Measurements from ENCODE around the gene PTPRD.

Gene PTPRD

DNA sequence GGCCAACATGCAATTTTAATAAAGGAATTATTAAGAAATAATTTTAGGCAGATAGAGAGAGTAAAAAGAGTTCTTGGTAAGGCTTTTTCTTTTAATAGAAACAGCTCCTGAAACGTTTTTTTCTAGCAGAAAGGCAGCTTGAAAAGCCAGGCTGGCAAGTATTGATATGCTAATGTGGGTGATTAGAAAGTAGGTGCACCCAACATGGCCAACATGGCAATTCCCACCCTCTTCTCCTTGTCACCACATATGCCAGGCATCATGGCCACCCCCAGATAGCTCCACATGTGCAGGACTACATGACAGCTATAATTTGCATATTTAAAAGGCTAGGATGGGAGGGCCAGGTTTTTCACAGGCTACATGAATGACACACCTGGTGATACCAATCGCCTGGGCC, 615.2 kb downstream of the PTPRD start:
- no peak overlapping the region for H3K9ac ChIP-seq (ENCODE audit: low read length in 2 of 2)
- no peaks in the 10 kb centered on the region for H3K36me3 ChIP-seq (ENCODE audit: control insufficient read depth in 2 of 2, insufficient read depth in 2 of 2, low read length in 2 of 2)
- no peaks in the 10 kb centered on the region for H3K27me3 ChIP-seq (ENCODE audit: control insufficient read depth in 1 of 2, insufficient read depth in 2 of 2, low read length in 2 of 2)
- no peaks in the 10 kb centered on the region for H3K4me1 ChIP-seq (ENCODE audit: control insufficient read depth, insufficient read depth, low read length)
- H3K27ac ChIP-seq (ENCODE audit: low read length): no peak overlapping the region
- no peak overlapping the region for H3K4me3 ChIP-seq (ENCODE audit: low read length in 2 of 2)
- H3K9me3 ChIP-seq (ENCODE audit: control insufficient read depth in 2 of 2, low read length in 2 of 2): no peaks in the 10 kb centered on the region

DNA sequence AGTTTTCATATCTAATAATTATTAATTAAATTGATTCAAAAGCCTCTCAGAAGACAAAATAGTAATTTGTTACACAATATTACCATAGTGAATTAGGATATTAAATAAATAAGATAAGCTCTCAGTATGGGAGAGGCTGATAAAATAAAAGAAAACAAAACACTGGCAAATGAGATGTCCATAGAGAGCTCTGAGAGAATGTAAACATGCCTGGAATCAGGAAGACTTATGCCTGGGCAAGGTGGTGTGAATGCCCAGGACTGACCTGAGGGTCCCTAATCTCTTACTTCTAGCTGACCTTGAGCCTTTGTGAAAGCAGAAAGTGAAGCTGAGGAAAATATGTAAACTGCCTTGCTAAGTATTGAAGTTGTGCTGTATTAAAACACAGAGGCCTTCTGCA, 616.5 kb downstream of the PTPRD start:
- Histone ChIP-seq H3K4me1 (ENCODE audit: control insufficient read depth, insufficient read depth, low read length) (no peaks in the 10 kb centered on the region), H3K4me3 (ENCODE audit: low read length in 2 of 2) (no peak overlapping the region), H3K36me3 (ENCODE audit: control insufficient read depth in 2 of 2, insufficient read depth in 2 of 2, low read length in 2 of 2) (no peaks in the 10 kb centered on the region), H3K27me3 (ENCODE audit: control insufficient read depth in 1 of 2, insufficient read depth in 2 of 2, low read length in 2 of 2) (no peaks in the 10 kb centered on the region), H3K9me3 (ENCODE audit: control insufficient read depth in 2 of 2, low read length in 2 of 2) (no peaks in the 10 kb centered on the region), H3K9ac (ENCODE audit: low read length in 2 of 2) (no peak overlapping the region), H3K27ac (ENCODE audit: low read length) (no peak overlapping the region)

DNA sequence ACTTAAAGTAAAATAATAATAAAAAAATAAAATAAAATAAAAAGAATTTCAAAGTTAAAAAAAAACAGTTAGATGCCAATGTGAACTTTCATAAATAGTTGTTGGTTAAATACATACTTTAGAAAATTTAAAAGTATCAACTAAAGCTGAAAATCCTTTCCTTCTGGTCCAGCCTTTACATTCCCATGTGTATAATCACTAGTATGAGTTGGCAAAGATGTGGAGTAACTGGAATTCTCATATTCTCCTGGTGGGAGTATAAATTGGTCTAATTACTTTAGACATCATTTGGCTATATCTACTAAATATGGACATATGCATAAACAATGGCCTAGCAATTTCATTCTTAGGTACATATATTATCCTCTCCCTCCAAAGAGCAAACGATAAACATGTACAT, 619.9 kb downstream of the PTPRD start:
- Histone ChIP-seq H3K27me3 (ENCODE audit: control insufficient read depth in 1 of 2, insufficient read depth in 2 of 2, low read length in 2 of 2) (no peaks in the 10 kb centered on the region), H3K27ac (ENCODE audit: low read length) (no peak overlapping the region), H3K36me3 (ENCODE audit: control insufficient read depth in 2 of 2, insufficient read depth in 2 of 2, low read length in 2 of 2) (no peaks in the 10 kb centered on the region), H3K9me3 (ENCODE audit: control insufficient read depth in 2 of 2, low read length in 2 of 2) (peaks cover 3 to 7% of the 10 kb centered on the region in 2 donors), H3K4me1 (ENCODE audit: control insufficient read depth, insufficient read depth, low read length) (no peaks in the 10 kb centered on the region), H3K9ac (ENCODE audit: low read length in 2 of 2) (no peak overlapping the region), H3K4me3 (ENCODE audit: low read length in 2 of 2) (no peak overlapping the region)

DNA sequence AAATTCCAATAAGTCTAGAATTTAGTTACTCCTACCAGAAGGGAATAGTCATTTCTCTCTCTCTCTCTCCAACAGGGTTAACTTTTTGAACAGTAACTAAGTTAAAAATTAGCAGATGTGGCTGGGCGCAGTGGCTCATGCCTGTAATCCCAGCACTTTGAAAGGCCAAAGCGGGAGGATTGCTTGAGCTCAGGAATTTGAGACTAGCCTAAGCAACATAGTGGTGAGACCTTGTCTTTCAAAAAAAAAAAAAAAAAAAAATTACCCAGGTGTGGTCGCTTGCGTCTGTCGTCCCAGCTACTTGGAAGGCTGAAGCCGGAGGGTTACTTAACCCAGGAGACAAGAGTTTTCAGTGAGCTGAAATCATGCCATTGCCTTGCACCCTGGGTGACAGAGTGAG, 639.7 kb downstream of the PTPRD start:
- H3K27me3 ChIP-seq (ENCODE audit: control insufficient read depth in 1 of 2, insufficient read depth in 2 of 2, low read length in 2 of 2): no peaks in the 10 kb centered on the region
- H3K4me3 ChIP-seq (ENCODE audit: low read length in 2 of 2): no peak overlapping the region
- no peaks in the 10 kb centered on the region for H3K4me1 ChIP-seq (ENCODE audit: control insufficient read depth, insufficient read depth, low read length)
- no peak overlapping the region for H3K9ac ChIP-seq (ENCODE audit: low read length in 2 of 2)
- H3K27ac ChIP-seq (ENCODE audit: low read length): no peak overlapping the region
- H3K36me3 ChIP-seq (ENCODE audit: control insufficient read depth in 2 of 2, insufficient read depth in 2 of 2, low read length in 2 of 2): no peaks in the 10 kb centered on the region
- no peaks in the 10 kb centered on the region for H3K9me3 ChIP-seq (ENCODE audit: control insufficient read depth in 2 of 2, low read length in 2 of 2)

DNA sequence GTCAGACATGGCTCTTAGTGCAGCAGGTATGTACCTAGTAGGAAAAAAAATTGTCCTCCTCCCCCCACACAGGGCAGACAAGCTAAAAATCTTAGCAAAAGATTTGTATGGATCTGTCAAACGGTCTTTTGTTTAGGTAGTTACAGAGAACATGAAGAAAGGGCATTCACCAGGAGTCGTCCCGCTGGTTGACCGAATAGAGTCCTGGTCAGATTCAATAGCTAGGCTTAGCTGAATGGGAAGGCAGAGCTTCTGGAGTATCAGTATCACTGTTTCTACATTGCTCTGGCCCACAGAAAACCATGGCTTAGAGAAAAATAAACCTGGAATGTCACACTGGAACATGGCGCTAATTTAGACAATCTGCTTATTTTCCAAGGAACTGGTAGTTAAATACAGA, 642.3 kb downstream of the PTPRD start:
- no peak overlapping the region for H3K27ac ChIP-seq (ENCODE audit: low read length)
- no peak overlapping the region for H3K4me3 ChIP-seq (ENCODE audit: low read length in 2 of 2)
- no peak overlapping the region for H3K9ac ChIP-seq (ENCODE audit: low read length in 2 of 2)
- no peaks in the 10 kb centered on the region for H3K9me3 ChIP-seq (ENCODE audit: control insufficient read depth in 2 of 2, low read length in 2 of 2)
- H3K27me3 ChIP-seq (ENCODE audit: control insufficient read depth in 1 of 2, insufficient read depth in 2 of 2, low read length in 2 of 2): no peaks in the 10 kb centered on the region
- H3K4me1 ChIP-seq (ENCODE audit: control insufficient read depth, insufficient read depth, low read length): no peaks in the 10 kb centered on the region
- no peaks in the 10 kb centered on the region for H3K36me3 ChIP-seq (ENCODE audit: control insufficient read depth in 2 of 2, insufficient read depth in 2 of 2, low read length in 2 of 2)

DNA sequence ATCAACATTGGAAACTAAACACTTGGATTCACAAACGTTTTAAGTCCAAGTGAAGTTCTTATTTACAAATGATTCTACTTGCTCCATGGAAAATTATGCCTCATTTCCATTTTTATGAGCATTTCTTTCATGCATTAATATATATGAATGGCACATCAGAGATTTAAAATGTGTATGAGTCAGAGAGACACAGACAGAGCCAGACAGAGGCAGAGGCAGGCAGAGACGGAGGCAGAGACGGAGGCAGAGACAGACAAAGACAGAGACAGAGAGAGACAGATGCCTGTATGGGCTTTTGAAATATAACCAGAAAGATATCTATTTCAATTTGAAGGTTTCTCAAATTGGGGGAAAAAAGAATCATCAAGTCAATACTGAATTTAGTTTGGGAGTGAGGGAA, 649.0 kb downstream of the PTPRD start:
- H3K4me3 ChIP-seq (ENCODE audit: low read length in 2 of 2): no peak overlapping the region
- no peaks in the 10 kb centered on the region for H3K9me3 ChIP-seq (ENCODE audit: control insufficient read depth in 2 of 2, low read length in 2 of 2)
- H3K4me1 ChIP-seq (ENCODE audit: control insufficient read depth, insufficient read depth, low read length): no peaks in the 10 kb centered on the region
- no peaks in the 10 kb centered on the region for H3K36me3 ChIP-seq (ENCODE audit: control insufficient read depth in 2 of 2, insufficient read depth in 2 of 2, low read length in 2 of 2)
- no peak overlapping the region for H3K27ac ChIP-seq (ENCODE audit: low read length)
- no peaks in the 10 kb centered on the region for H3K27me3 ChIP-seq (ENCODE audit: control insufficient read depth in 1 of 2, insufficient read depth in 2 of 2, low read length in 2 of 2)
- H3K9ac ChIP-seq (ENCODE audit: low read length in 2 of 2): no peak overlapping the region

DNA sequence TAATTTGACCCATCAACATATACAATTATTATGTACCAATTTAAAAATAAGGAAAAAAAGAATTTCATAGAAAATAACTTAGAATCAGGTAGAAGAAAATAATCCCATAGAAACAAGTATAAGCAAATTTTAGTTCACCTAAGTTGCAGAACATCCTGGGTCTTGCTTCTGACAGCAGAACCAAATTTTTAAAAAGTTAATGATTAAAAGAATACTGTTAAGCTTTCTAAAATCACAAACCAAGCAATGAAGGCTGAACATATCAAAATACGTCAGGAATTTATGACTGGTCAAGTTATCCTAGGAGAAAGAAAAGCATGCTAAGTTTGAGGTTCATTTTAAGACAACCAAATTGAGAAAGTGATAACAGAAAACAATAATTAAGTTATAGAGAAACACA, 650.9 kb downstream of the PTPRD start:
- no peak overlapping the region for H3K4me3 ChIP-seq (ENCODE audit: low read length in 2 of 2)
- no peaks in the 10 kb centered on the region for H3K27me3 ChIP-seq (ENCODE audit: control insufficient read depth in 1 of 2, insufficient read depth in 2 of 2, low read length in 2 of 2)
- no peak overlapping the region for H3K9ac ChIP-seq (ENCODE audit: low read length in 2 of 2)
- H3K36me3 ChIP-seq (ENCODE audit: control insufficient read depth in 2 of 2, insufficient read depth in 2 of 2, low read length in 2 of 2): no peaks in the 10 kb centered on the region
- H3K27ac ChIP-seq (ENCODE audit: low read length): no peak overlapping the region
- no peaks in the 10 kb centered on the region for H3K9me3 ChIP-seq (ENCODE audit: control insufficient read depth in 2 of 2, low read length in 2 of 2)
- no peaks in the 10 kb centered on the region for H3K4me1 ChIP-seq (ENCODE audit: control insufficient read depth, insufficient read depth, low read length)

DNA sequence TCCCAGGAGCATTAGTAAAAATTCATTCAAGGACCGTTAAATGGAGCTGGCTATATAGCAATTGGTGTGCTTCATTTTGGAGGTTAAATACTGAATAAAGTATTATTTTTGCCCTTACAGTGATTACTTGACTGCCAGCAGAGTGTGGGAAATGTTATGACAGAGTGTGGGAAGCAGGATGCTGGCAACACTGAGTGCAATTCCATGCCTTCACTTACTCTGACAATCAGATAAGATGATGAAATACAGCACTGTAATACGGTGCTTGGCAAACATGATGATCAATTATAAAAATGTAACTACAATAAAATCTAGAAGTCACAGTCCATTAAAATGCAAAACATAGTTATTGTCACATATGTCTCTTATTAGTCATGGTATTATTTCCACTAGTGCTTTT, 651.3 kb downstream of the PTPRD start:
- no peaks in the 10 kb centered on the region for H3K9me3 ChIP-seq (ENCODE audit: control insufficient read depth in 2 of 2, low read length in 2 of 2)
- no peak overlapping the region for H3K27ac ChIP-seq (ENCODE audit: low read length)
- no peaks in the 10 kb centered on the region for H3K27me3 ChIP-seq (ENCODE audit: control insufficient read depth in 1 of 2, insufficient read depth in 2 of 2, low read length in 2 of 2)
- no peaks in the 10 kb centered on the region for H3K36me3 ChIP-seq (ENCODE audit: control insufficient read depth in 2 of 2, insufficient read depth in 2 of 2, low read length in 2 of 2)
- H3K4me3 ChIP-seq (ENCODE audit: low read length in 2 of 2): no peak overlapping the region
- no peaks in the 10 kb centered on the region for H3K4me1 ChIP-seq (ENCODE audit: control insufficient read depth, insufficient read depth, low read length)
- H3K9ac ChIP-seq (ENCODE audit: low read length in 2 of 2): no peak overlapping the region

DNA sequence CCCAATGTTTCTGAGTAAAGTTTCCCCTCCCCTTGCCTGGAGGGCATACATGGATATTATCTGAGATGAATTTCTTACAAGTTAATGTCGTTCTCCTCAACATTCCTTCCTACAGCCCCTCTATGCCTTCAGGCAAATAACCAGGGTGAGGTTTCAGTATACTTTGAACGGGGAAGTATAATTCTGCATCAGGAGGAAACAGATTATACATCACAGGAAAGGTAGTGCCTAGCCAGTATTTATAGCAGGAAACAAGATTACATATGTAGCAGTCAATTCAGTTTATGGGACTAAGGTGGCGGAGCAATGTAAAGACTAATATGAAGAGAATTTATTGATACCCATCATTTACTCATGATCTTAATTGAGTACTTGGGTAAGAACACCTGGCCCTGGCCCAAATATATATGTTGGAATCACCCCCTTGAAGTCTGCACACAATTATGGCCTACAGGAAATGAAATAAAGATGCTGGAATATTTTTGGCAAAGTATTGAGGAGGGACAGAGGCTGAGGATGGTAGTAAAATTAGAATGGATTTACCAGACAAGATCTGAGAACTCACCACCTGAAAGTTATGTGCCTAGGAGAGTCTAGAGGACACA, 661.1 kb downstream of the PTPRD start:
- Histone ChIP-seq H3K4me1 (ENCODE audit: control insufficient read depth, insufficient read depth, low read length) (no peaks in the 10 kb centered on the region), H3K9ac (ENCODE audit: low read length in 2 of 2) (no peak overlapping the region), H3K36me3 (ENCODE audit: control insufficient read depth in 2 of 2, insufficient read depth in 2 of 2, low read length in 2 of 2) (no peaks in the 10 kb centered on the region), H3K27ac (ENCODE audit: low read length) (no peak overlapping the region), H3K27me3 (ENCODE audit: control insufficient read depth in 1 of 2, insufficient read depth in 2 of 2, low read length in 2 of 2) (no peaks in the 10 kb centered on the region), H3K4me3 (ENCODE audit: low read length in 2 of 2) (no peak overlapping the region), H3K9me3 (ENCODE audit: control insufficient read depth in 2 of 2, low read length in 2 of 2) (no peaks in the 10 kb centered on the region)

DNA sequence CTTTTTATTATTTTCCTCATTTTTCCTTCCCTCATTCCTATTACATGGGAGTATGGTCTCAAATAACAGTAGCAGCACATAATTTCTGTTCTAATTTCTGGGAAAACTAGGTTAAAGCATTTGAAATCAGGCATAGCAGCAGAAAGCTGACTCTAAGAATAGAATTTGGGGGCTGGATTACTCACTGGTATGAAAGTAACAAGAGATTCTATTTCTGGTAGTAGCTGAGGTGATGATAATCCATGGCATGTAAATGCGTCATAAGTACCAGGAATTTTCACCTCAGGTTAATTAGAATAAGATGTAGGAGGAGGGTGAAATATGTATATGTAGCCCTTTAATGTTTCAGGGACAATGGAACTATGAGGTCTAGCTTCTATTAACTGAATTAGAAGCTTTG, 662.0 kb downstream of the PTPRD start:
- Histone ChIP-seq H3K4me3 (ENCODE audit: low read length in 2 of 2) (no peak overlapping the region), H3K36me3 (ENCODE audit: control insufficient read depth in 2 of 2, insufficient read depth in 2 of 2, low read length in 2 of 2) (no peaks in the 10 kb centered on the region), H3K27ac (ENCODE audit: low read length) (no peak overlapping the region), H3K9me3 (ENCODE audit: control insufficient read depth in 2 of 2, low read length in 2 of 2) (no peaks in the 10 kb centered on the region), H3K4me1 (ENCODE audit: control insufficient read depth, insufficient read depth, low read length) (no peaks in the 10 kb centered on the region), H3K9ac (ENCODE audit: low read length in 2 of 2) (no peak overlapping the region), H3K27me3 (ENCODE audit: control insufficient read depth in 1 of 2, insufficient read depth in 2 of 2, low read length in 2 of 2) (no peaks in the 10 kb centered on the region)

DNA sequence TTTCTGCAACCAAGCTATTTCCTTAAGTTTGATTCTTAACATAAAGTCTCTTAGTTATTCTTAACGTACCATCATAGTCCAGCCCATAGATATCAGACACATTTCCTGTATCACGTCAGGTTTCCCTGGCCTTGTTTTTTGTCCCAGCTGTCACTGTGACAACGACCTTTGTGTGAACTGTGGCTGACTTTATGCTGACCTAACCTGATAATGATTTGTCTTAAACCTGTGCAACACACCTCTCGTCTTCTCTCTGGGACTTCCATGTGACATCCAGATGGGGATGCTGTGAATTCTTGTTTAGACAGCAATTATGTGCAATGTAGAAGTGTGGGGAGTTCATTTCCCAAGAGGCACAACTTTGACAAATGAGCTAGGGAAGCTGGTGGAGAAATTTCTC, 662.8 kb downstream of the PTPRD start:
- no peak overlapping the region for H3K4me3 ChIP-seq (ENCODE audit: low read length in 2 of 2)
- H3K9ac ChIP-seq (ENCODE audit: low read length in 2 of 2): no peak overlapping the region
- H3K9me3 ChIP-seq (ENCODE audit: control insufficient read depth in 2 of 2, low read length in 2 of 2): no peaks in the 10 kb centered on the region
- H3K27ac ChIP-seq (ENCODE audit: low read length): no peak overlapping the region
- H3K27me3 ChIP-seq (ENCODE audit: control insufficient read depth in 1 of 2, insufficient read depth in 2 of 2, low read length in 2 of 2): no peaks in the 10 kb centered on the region
- no peaks in the 10 kb centered on the region for H3K36me3 ChIP-seq (ENCODE audit: control insufficient read depth in 2 of 2, insufficient read depth in 2 of 2, low read length in 2 of 2)
- no peaks in the 10 kb centered on the region for H3K4me1 ChIP-seq (ENCODE audit: control insufficient read depth, insufficient read depth, low read length)
